ENCODE data around the gene SH3BP2. TPM values are rescaled to one million over a fixed set of nuclear protein-coding genes. Genes with fewer than 3 reads are reported as not detected.

SH3BP2 gene
- total and polyA plus RNA-seq, 10 donors: 42.0 to 295 (median 237) TPM

DNA sequence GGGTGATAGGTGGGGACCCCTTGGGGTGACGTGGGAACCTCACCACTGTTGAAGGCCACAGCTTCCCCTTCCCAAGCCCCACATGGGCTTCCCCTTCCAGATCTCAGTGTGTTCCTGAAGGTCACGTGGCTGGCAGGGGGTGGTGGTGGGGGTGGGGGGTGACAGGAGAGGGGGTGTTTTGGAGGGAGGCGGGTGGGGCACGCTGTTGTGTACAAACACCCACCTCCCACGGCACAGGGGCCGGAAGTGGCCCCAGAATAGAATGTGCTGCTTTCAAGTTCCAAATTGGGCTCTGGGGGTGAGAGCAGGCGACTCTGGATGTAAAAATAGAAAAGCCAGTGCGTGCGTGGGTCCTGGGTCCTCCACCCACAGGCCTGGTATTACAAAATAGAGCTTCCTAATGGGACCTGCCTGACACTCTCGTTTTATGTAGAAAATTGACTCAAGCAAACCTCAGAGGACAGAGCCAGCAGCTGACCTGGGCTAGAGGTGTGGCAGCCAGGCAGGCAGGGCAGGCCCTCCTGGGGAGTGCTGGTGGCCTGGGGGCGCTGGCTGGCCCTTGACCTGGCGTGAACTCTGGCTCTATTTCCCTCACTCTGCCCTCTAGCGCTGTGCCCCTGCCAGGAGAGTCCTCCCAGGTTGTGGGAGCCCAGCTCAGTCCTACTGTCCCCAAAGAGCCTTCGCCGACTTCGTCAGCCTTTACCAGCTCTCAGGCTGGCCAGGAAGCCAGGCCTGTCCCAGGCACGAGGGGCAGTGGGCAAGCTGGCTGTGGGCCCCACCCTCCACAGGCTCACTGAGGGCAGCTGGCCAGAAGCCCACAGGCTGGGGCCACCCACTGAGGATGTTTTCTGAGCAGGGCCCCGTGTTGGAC, 5.4 kb upstream of the SH3BP2 start:
- no peak overlapping the region for H3K4me3 ChIP-seq
- H3K36me3 ChIP-seq: no peaks in the 10 kb centered on the region
- TF ChIP-seq POLR2A (IDR thresholded peaks at IDR 0.05) (no peak), POLR2AphosphoS5 (IDR thresholded peaks at IDR 0.05) (peak; percentile 23 to 59 (median 36)), CTCF (IDR thresholded peaks at IDR 0.05 in 8 of 11, conservative IDR thresholded peaks at IDR 0.05 in 3 of 11) (peak in 1 of 11 experiments; percentile 1)
- 27 to 30% (median 29%) methylated on average over 13 to 18 of the region's 18 CpGs for WGBS, 5 donors
- intact Hi-C loops (cut with DNase I; ENCODE audit: low total_unique reads): no loop called here
- H3K4me1 ChIP-seq: peaks cover 32 to 77% (median 66%) of the 10 kb centered on the region in 6 donors
- H3K27me3 ChIP-seq (replicated peaks in 1 of 7): no peaks in the 10 kb centered on the region
- H3K27ac ChIP-seq: peak overlapping the region; percentile 76 to 94 (median 84)
- H3K9me3 ChIP-seq: peaks cover 0 to 21% (median 16%) of the 10 kb centered on the region in 8 donors
- peak; percentile 91 for DNase-seq

- H3K4me1 ChIP-seq: peaks cover 34 to 80% (median 70%) of the 10 kb centered on the region in 6 donors
These were observed 4.8 kb upstream of the SH3BP2 start for GRCh38 chr4:2788101-2788500.

GRCh38 chr4:2788532-2789103, 4.3 kb upstream of the SH3BP2 start:
- Histone ChIP-seq H3K4me3 (no peak overlapping the region), H3K27me3 (replicated peaks in 1 of 7) (no peaks in the 10 kb centered on the region), H3K36me3 (no peaks in the 10 kb centered on the region), H3K4me1 (peaks cover 36 to 85% (median 72%) of the 10 kb centered on the region in 6 donors), H3K27ac (peak overlapping the region in 6 of 8 donors; percentile 80 to 94 (median 88)), H3K9me3 (peaks cover 0 to 9% (median 6%) of the 10 kb centered on the region in 8 donors)
- peak; percentile 79 for DNase-seq
- intact Hi-C loops (cut with DNase I; ENCODE audit: low total_unique reads): no loop called here
- peak in 1 of 3 donors; percentile 35 for TF ChIP-seq POLR2AphosphoS5 (IDR thresholded peaks at IDR 0.05)
- no peak for TF ChIP-seq POLR2A (IDR thresholded peaks at IDR 0.05)
- no peak for TF ChIP-seq CTCF (IDR thresholded peaks at IDR 0.05 in 8 of 11, conservative IDR thresholded peaks at IDR 0.05 in 3 of 11)
- 78 to 88% (median 81%) methylated on average over 3 to 4 of the region's 4 CpGs for WGBS, 5 donors

More at GRCh38 chr4:2788101-2788500, 4.8 kb upstream of the SH3BP2 start:
- 86 to 95% (median 92%) methylated on average over 4 to 7 of the region's 7 CpGs for WGBS, 5 donors
- no peak for DNase-seq
- no peaks in the 10 kb centered on the region for H3K36me3 ChIP-seq
- no peaks in the 10 kb centered on the region for H3K27me3 ChIP-seq (replicated peaks in 1 of 7)
- peaks cover 0 to 15% (median 11%) of the 10 kb centered on the region in 8 donors for H3K9me3 ChIP-seq
- no peak overlapping the region for H3K4me3 ChIP-seq
- no peak for TF ChIP-seq POLR2A (IDR thresholded peaks at IDR 0.05)
- no peak for TF ChIP-seq POLR2AphosphoS5 (IDR thresholded peaks at IDR 0.05)
- no peak for TF ChIP-seq CTCF (IDR thresholded peaks at IDR 0.05 in 8 of 11, conservative IDR thresholded peaks at IDR 0.05 in 3 of 11)
- peak overlapping the region; percentile 76 to 94 (median 84) for H3K27ac ChIP-seq
- intact Hi-C loops (cut with DNase I; ENCODE audit: low total_unique reads): no loop called here

DNA sequence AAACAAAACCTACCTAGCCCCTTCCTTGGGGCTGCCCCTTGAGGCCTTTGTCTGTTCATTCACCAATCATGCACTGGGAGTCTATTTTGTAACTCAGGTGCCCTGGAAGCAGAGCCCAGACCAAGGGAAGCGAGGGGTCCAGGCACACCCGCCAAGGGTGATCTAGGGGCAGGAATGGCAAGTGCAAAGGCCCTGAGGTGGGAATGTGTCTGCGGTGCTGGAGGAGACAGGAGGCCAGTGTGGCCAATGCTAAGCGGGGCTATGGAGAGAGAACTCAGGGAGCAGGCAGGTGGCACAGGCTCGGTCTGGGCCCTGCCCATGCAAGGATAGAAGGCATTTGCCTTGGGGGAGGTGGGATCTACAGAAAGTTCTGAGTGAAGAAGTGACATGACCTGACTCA, 3.5 kb upstream of the SH3BP2 start:
- no peaks in the 10 kb centered on the region for H3K36me3 ChIP-seq
- H3K27ac ChIP-seq: peak overlapping the region in 4 of 8 donors; percentile 2 to 94 (median 90)
- H3K4me3 ChIP-seq: no peak overlapping the region
- peaks cover 0 to 2% (median 0%) of the 10 kb centered on the region in 8 donors for H3K9me3 ChIP-seq
- WGBS, 5 donors: 95 to 99% (median 98%) methylated on average over 5 of the region's 5 CpGs
- TF ChIP-seq POLR2AphosphoS5 (IDR thresholded peaks at IDR 0.05) (no peak), CTCF (IDR thresholded peaks at IDR 0.05 in 8 of 11, conservative IDR thresholded peaks at IDR 0.05 in 3 of 11) (no peak), POLR2A (IDR thresholded peaks at IDR 0.05) (no peak)
- H3K27me3 ChIP-seq (replicated peaks in 1 of 7): no peaks in the 10 kb centered on the region
- intact Hi-C loops (cut with DNase I; ENCODE audit: low total_unique reads): no loop called here
- H3K4me1 ChIP-seq: peaks cover 43 to 92% (median 79%) of the 10 kb centered on the region in 6 donors
- no peak for DNase-seq
